Memory B cell (primary cell): Measurements from ENCODE around the gene CRBN.
A peak's percentile ranks its signal among the peaks of the same experiment; 100 is the strongest.

Experiments
- ATAC-seq: fragments of 150-1000 bp; cut with Tn5 transposase; 2 replicates; pipeline ENCODE4 v1.10.0; 2021; ENCODE audit warnings: low read depth, mild to moderate bottlenecking, moderate library complexity
- DNase-seq, 2 donors: peaks; one replicate each; pipeline ENCODE4 v3.0.0; 2022; ENCODE audit warnings: low spot score in 2 of 2
- H3K27ac Mint-ChIP-seq: one replicate; pipeline ENCODE4 v1.8.0; 2022; ENCODE audit warnings: mild to moderate bottlenecking, moderate library complexity, mixed read lengths
- H3K27me3 Mint-ChIP-seq: one replicate; pipeline ENCODE4 v1.8.0; 2022; ENCODE audit warnings: mixed read lengths
- H3K36me3 Mint-ChIP-seq: one replicate; pipeline ENCODE4 v1.8.0; 2022; ENCODE audit warnings: mild to moderate bottlenecking, mixed read lengths
- H3K4me1 Mint-ChIP-seq: one replicate; pipeline ENCODE4 v1.8.0; 2022; ENCODE audit warnings: mixed read lengths
- H3K4me3 Mint-ChIP-seq: one replicate; pipeline ENCODE4 v1.8.0; 2022; ENCODE audit warnings: mild to moderate bottlenecking, moderate library complexity, mixed read lengths
- H3K9me3 Mint-ChIP-seq: one replicate; pipeline ENCODE4 v1.8.0; 2022; ENCODE audit warnings: mixed read lengths

CRBN gene

GRCh38 chr3:3149560-3149959 lies 29.9 kb downstream of the CRBN start:
- no peak overlapping the region for H3K27ac Mint-ChIP-seq
- no peak for ATAC-seq
- peaks cover 22% of the 10 kb centered on the region for H3K36me3 Mint-ChIP-seq
- no peaks in the 10 kb centered on the region for H3K27me3 Mint-ChIP-seq
- no peaks in the 10 kb centered on the region for H3K4me1 Mint-ChIP-seq
- no peak overlapping the region for H3K4me3 Mint-ChIP-seq
- no peaks in the 10 kb centered on the region for H3K9me3 Mint-ChIP-seq
- no peak for DNase-seq

- Mint-ChIP-seq H3K27me3 (no peaks in the 10 kb centered on the region), H3K36me3 (peaks cover 28% of the 10 kb centered on the region), H3K4me1 (no peaks in the 10 kb centered on the region), H3K27ac (peak overlapping the region; percentile 43), H3K9me3 (no peaks in the 10 kb centered on the region), H3K4me3 (no peak overlapping the region)
- no peak for DNase-seq
- ATAC-seq, result no peak
Measured at GRCh38 chr3:3145831-3146230, 33.7 kb downstream of the CRBN start.

- H3K4me3 Mint-ChIP-seq, result no peak overlapping the region
- no peak for DNase-seq
- peak overlapping the region; percentile 45 for H3K27ac Mint-ChIP-seq
- peaks cover 43% of the 10 kb centered on the region for H3K36me3 Mint-ChIP-seq
- ATAC-seq, result no peak
- H3K27me3 Mint-ChIP-seq, result no peaks in the 10 kb centered on the region
- no peaks in the 10 kb centered on the region for H3K9me3 Mint-ChIP-seq
- no peaks in the 10 kb centered on the region for H3K4me1 Mint-ChIP-seq
Measured at GRCh38 chr3:3141939-3142338, 37.6 kb downstream of the CRBN start.

GRCh38 chr3:3137526-3137925 lies 42.0 kb downstream of the CRBN start:
- DNase-seq (no peak), ATAC-seq (no peak)
- Mint-ChIP-seq H3K4me1 (peaks cover 16% of the 10 kb centered on the region), H3K9me3 (no peaks in the 10 kb centered on the region), H3K27ac (peak overlapping the region; percentile 42), H3K36me3 (peaks cover 38% of the 10 kb centered on the region), H3K27me3 (no peaks in the 10 kb centered on the region), H3K4me3 (no peak overlapping the region)

GRCh38 chr3:3134750-3135448 lies 44.6 kb downstream of the CRBN start:
- no peak for ATAC-seq
- peaks cover 16% of the 10 kb centered on the region for H3K4me1 Mint-ChIP-seq
- peak overlapping the region; percentile 73 for H3K27ac Mint-ChIP-seq
- no peaks in the 10 kb centered on the region for H3K9me3 Mint-ChIP-seq
- no peak overlapping the region for H3K4me3 Mint-ChIP-seq
- DNase-seq, result no peak
- no peaks in the 10 kb centered on the region for H3K27me3 Mint-ChIP-seq
- peaks cover 32% of the 10 kb centered on the region for H3K36me3 Mint-ChIP-seq

GRCh38 chr3:3133500-3133899 lies 46.0 kb downstream of the CRBN start:
- no peak overlapping the region for H3K27ac Mint-ChIP-seq
- H3K9me3 Mint-ChIP-seq, result no peaks in the 10 kb centered on the region
- no peak for ATAC-seq
- H3K27me3 Mint-ChIP-seq, result no peaks in the 10 kb centered on the region
- H3K36me3 Mint-ChIP-seq, result peaks cover 23% of the 10 kb centered on the region
- H3K4me1 Mint-ChIP-seq, result peaks cover 21% of the 10 kb centered on the region
- H3K4me3 Mint-ChIP-seq, result no peak overlapping the region
- no peak for DNase-seq

- Mint-ChIP-seq H3K4me1 (peaks cover 16% of the 10 kb centered on the region), H3K9me3 (no peaks in the 10 kb centered on the region), H3K4me3 (no peak overlapping the region), H3K27ac (peak overlapping the region; percentile 71), H3K27me3 (no peaks in the 10 kb centered on the region), H3K36me3 (peaks cover 2% of the 10 kb centered on the region)
- ATAC-seq (no peak), DNase-seq (no peak)
Measured at GRCh38 chr3:3129579-3129978, 49.9 kb downstream of the CRBN start.

- peak overlapping the region; percentile 98 for H3K27ac Mint-ChIP-seq
- H3K27me3 Mint-ChIP-seq, result no peaks in the 10 kb centered on the region
- no peaks in the 10 kb centered on the region for H3K9me3 Mint-ChIP-seq
- peaks cover 14% of the 10 kb centered on the region for H3K4me1 Mint-ChIP-seq
- no peak for DNase-seq
- H3K4me3 Mint-ChIP-seq, result peak overlapping the region; percentile 98
- H3K36me3 Mint-ChIP-seq, result peaks cover 2% of the 10 kb centered on the region
- no peak for ATAC-seq
Measured at GRCh38 chr3:3127432-3128010, 52.0 kb downstream of the CRBN start.

GRCh38 chr3:3126477-3127431 lies 52.7 kb downstream of the CRBN start, which contains the start of gene TRNT1:
TSS of gene TRNT1 (plus strand) at chr3:3126940. CDS start at chr3:3129041, 2,101 bp downstream.
- Mint-ChIP-seq H3K4me1 (peaks cover 14% of the 10 kb centered on the region), H3K27me3 (no peaks in the 10 kb centered on the region), H3K36me3 (peaks cover 2% of the 10 kb centered on the region), H3K27ac (peak within 1 kb of the TSS; percentile 98), H3K4me3 (peak within 1 kb of the TSS; percentile 98), H3K9me3 (no peaks in the 10 kb centered on the region)
- peak; percentile 92 for ATAC-seq
- DNase-seq, result peak; percentile 94 to 97

- Mint-ChIP-seq H3K4me1 (peaks cover 14% of the 10 kb centered on the region), H3K9me3 (no peaks in the 10 kb centered on the region), H3K36me3 (peaks cover 2% of the 10 kb centered on the region), H3K27ac (peak overlapping the region; percentile 98), H3K27me3 (no peaks in the 10 kb centered on the region), H3K4me3 (peak overlapping the region; percentile 98)
- no peak for ATAC-seq
- no peak for DNase-seq
Measured at GRCh38 chr3:3125977-3126376, 53.5 kb downstream of the CRBN start.

- ATAC-seq (no peak), DNase-seq (no peak)
- Mint-ChIP-seq H3K4me1 (peaks cover 2% of the 10 kb centered on the region), H3K9me3 (no peaks in the 10 kb centered on the region), H3K27me3 (peaks cover 2% of the 10 kb centered on the region), H3K36me3 (no peaks in the 10 kb centered on the region), H3K27ac (no peak overlapping the region), H3K4me3 (no peak overlapping the region)
Measured at GRCh38 chr3:3119393-3119851, 60.1 kb downstream of the CRBN start.

- peaks cover 2% of the 10 kb centered on the region for H3K27me3 Mint-ChIP-seq
- H3K36me3 Mint-ChIP-seq, result no peaks in the 10 kb centered on the region
- DNase-seq (no peak), ATAC-seq (no peak)
- no peaks in the 10 kb centered on the region for H3K9me3 Mint-ChIP-seq
- H3K27ac Mint-ChIP-seq, result no peak overlapping the region
- H3K4me1 Mint-ChIP-seq, result peaks cover 2% of the 10 kb centered on the region
- no peak overlapping the region for H3K4me3 Mint-ChIP-seq
Measured at GRCh38 chr3:3117651-3118050, 61.8 kb downstream of the CRBN start.

- no peak for DNase-seq
- peaks cover 20% of the 10 kb centered on the region for H3K4me1 Mint-ChIP-seq
- peak overlapping the region; percentile 38 for H3K27ac Mint-ChIP-seq
- H3K27me3 Mint-ChIP-seq, result peaks cover 3% of the 10 kb centered on the region
- no peak for ATAC-seq
- no peaks in the 10 kb centered on the region for H3K9me3 Mint-ChIP-seq
- no peak overlapping the region for H3K4me3 Mint-ChIP-seq
- no peaks in the 10 kb centered on the region for H3K36me3 Mint-ChIP-seq
Measured at GRCh38 chr3:3113042-3113709, 66.3 kb downstream of the CRBN start.
